Gastroesophageal sphincter (tissue), 3 donors: Measurements from ENCODE around the gene CFAP46.

Source experiments
- CTCF ChIP-seq, 4 experiments: fragments of 200-600 bp in 2 of 4; fragments of 450-650 bp in 2 of 4; sonication (generic) in 1 of 4; IDR thresholded peaks; one replicate each; pipeline ENCODE4 v1.5.1; 2017 to 2019; ENCODE audit warnings: antibody characterized with exemption in 4 of 4, mild to moderate bottlenecking in 2 of 4, moderate library complexity in 2 of 4
- POLR2A ChIP-seq, 2 donors: fragments of 450-650 bp; IDR thresholded peaks; one replicate each; pipeline ENCODE4 v1.6.1; 2017; ENCODE audit warnings: antibody characterized with exemption in 2 of 2, mild to moderate bottlenecking in 2 of 2, moderate library complexity in 1 of 2

GRCh38 chr10:132868995-132869394, 73.4 kb downstream of the CFAP46 start:
- TF ChIP-seq CTCF (IDR thresholded peaks at IDR 0.05) (no peak), POLR2A (IDR thresholded peaks at IDR 0.05) (no peak)
